Esophagus muscularis mucosa (tissue), 3 donors: ENCODE results near the gene POFUT2.

ENCODE experiments used
- CTCF ChIP-seq, 3 experiments: fragments of 200-600 bp in 2 of 3; fragments of 450-650 bp in 1 of 3; sonication (generic) in 2 of 3; IDR thresholded peaks; one replicate each; pipeline ENCODE4 v1.5.1; 2017 to 2019; ENCODE audit warnings: antibody characterized with exemption in 3 of 3, mild to moderate bottlenecking in 2 of 3, moderate library complexity in 1 of 3
- EP300 ChIP-seq: sonication (generic); formaldehyde crosslinking; IDR thresholded peaks from one replicate; pipeline ENCODE4 v1.6.1; 2017; ENCODE audit warnings: antibody characterized with exemption

- TF ChIP-seq CTCF (IDR thresholded peaks at IDR 0.05) (no peak), EP300 (no peak)
Measured at GRCh38 chr21:45269861-45270260, 17.8 kb downstream of the POFUT2 start.
